NCI-H146 treated with DMSO at 0.1 percent for 48 hours (cell line): ENCODE data around the gene MAST3.
A peak's percentile ranks its signal among the peaks of the same experiment; 100 is the strongest.
"Not testable (repeated sequence)": the region's sequence is repeated elsewhere in the genome, so short reads cannot be mapped to it uniquely, and the experiment has no call there.

Source experiments
- DNase-seq: peaks from one replicate; lab custom pipeline; 2025; ENCODE audit not compliant: unreplicated experiment; lab: John Stamatoyannopoulos, UW

The MAST3 gene

GRCh38 chr19:18086590-18087138 lies 10.9 kb upstream of the MAST3 start, which contains the start of gene IL12RB1:
IL12RB1 (minus strand) TSS chr19:18086934; CDS start chr19:18086823, 111 bp downstream.
- no peak for DNase-seq

GRCh38 chr19:18089096-18089541 lies 8.5 kb upstream of the MAST3 start:
- not testable (repeated sequence) for DNase-seq

- no peak for DNase-seq
Observed at GRCh38 chr19:18089726-18090125, 7.9 kb upstream of the MAST3 start.

DNA sequence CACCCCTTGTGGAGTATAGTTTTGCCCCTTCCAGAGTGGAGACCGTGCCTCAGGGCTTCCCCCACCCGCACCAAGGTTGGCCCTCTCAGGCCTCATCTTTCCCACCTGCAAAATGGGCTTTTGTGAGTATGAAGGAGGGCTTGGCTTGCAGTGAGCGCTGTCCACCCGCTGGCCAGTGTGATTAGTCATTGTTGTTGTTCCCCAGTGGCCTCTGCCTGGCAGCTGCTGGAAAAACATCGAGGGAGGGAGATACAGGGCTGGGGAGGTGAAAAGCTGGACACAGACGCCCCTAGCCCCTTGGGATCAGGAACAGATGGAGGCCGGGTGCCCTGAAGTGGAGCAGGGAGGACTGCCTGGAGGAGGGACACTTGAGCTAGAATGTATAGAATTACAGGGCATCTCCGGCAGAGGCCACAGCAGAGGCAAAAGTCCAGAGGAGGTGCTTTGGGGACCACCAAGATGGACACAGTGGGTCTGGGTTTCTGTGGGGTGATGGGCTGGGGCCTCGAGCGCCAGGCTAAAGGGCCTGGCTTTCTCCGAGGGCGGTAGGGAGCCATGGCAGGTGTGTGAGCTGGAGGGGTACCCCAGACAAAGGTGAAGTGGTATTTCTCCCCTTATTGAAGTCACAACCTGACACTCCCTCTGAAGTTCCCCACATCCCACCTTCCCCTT lies 6.9 kb upstream of the MAST3 start:
- DNase-seq = no peak

DNA sequence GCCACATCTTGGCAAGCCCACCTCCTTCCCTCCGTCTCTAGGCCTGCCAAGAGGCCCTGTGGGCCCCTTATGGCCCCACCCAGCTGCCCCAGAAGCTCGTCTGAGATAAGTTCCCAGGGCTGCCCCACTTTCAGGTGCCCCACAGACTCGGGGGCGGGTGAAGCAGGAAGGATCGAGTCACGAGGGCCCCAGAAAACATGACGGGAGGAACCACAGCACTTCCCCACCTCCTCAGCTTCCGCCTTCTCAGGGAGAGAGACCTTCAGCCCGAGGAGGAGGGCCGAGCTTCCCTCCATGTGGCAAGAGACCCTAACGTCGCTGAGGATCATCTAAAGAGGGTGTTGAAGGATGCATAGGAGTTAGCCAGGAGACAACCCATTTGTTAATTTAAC lies 6.4 kb upstream of the MAST3 start:
- DNase-seq = no peak

DNA sequence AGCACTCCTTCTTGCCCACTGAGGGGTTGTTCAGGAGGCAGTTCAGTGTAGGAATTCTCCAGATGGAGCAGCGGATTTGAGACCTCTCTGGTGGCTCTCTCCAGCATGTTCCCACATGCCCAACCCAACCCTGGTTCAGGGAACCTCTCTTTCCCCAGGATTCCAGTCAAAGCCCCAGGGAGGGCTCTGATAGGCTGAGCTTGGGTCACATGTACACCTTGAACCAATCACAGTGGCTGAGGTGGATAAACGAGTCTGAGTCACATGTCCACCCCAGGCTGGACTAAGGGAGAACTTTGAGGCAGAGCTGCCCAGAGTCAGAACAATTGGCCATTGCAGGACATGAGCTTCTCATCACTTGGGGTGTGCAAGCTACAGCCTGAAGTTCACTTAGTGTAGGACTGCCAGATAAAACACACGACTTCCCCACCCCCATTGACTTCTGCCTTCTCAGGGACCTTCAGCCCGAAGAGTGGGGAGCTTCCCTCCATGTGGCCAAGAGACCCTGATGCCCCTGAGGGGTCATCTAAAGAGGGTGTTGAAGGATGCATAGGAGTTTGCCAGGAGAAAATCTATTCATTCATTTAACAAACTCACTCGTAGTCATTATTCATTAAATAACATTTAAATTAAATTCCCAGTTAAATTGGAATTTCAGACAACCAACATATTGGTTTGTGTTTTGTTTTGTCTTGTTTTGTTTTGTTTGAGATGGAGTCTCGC lies 4.0 kb upstream of the MAST3 start:
- no peak for DNase-seq

DNA sequence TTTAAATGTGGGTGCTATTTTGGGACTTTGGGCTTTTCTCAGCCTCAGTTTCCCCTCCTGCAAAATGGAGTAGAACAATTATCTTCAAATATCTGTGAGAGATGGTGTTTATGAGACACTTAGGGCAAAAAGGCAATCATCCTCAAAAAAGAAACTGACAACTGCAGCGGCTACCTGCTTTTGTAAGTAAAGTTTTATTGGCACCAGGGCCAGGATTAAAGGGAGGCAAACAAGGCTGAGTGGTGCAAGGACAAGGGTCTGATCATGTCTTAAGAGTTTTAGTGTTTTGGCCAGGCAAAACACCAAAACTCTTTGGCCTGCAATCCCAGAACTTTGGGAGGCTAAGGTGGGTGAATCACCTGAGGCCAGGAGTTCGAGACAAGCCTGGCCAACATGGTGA lies 1.3 kb upstream of the MAST3 start:
- no peak for DNase-seq

- DNase-seq = no peak
Observed at GRCh38 chr19:18097993-18098890, 664 bp downstream of the MAST3 start.

GRCh38 chr19:18098891-18099622 lies 1.5 kb downstream of the MAST3 start:
- no peak for DNase-seq

DNA sequence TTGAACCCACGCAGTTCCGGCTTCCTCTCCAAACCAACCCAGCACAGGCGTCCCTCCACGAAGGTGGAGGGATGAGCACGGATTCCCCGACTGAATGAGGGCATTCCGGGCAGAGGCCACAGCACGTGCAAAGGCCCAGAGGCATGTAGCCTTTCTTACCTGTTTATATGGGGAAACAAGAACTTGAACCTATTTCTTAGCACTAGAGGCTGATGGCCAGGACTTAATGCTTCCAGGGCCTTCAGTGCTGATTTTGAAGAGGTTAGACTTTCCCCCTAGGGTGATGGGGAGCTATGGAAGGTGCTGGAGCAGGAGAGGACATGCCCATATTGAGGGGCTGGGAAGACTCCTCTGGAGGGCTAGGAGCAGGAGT lies 2.0 kb downstream of the MAST3 start:
- no peak for DNase-seq

GRCh38 chr19:18100710-18101109 lies 3.1 kb downstream of the MAST3 start:
- DNase-seq = peak; percentile 13

DNA sequence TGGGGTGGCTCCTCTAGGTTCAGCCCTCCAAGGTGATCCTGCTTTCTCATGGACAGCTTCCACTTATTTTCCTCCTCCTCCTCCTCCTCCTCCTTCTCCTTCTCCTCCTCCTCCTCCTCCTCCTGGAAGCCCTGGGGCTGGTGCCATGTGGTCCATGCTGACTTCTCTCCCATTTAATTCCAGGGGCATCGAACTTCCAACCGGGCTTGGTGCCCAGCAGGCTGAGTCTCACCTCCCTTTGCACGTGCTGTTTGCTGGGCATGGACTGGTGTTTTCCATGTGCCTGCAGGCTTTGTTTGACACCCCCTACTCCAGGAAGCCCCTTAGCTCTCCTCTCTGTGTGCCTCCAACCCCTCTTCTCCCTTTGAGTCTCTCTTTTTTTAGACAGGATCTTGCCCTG lies 3.7 kb downstream of the MAST3 start:
- DNase-seq = no peak

- DNase-seq = no peak
Observed at GRCh38 chr19:18102916-18103542, 5.5 kb downstream of the MAST3 start.

- no peak for DNase-seq
Observed at GRCh38 chr19:18104793-18105131, 7.2 kb downstream of the MAST3 start.

- not testable (repeated sequence) for DNase-seq
Observed at GRCh38 chr19:18105259-18105658, 7.7 kb downstream of the MAST3 start.

- no peak for DNase-seq
Observed at GRCh38 chr19:18107235-18107634, 9.7 kb downstream of the MAST3 start.

DNA sequence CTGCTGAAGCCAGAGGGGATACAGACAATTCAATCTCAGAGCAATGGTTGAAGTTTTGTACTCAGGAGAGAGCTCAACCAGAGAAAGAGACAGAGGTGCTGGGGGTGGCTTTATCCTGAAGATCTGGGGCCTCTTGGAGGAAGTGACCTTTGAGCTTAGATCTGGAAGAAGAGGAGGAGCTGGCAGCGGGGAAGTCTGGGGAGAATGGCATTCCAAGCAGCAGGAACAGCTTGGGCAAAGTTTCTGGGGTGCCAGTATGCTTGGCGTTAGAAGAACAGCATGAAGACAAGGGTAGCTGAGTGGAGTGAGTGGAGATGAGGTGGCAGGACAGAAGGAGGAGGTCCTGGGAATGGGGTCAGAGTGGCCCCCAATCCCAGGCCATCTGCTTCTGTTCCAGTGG lies 11.3 kb downstream of the MAST3 start:
- DNase-seq = no peak

GRCh38 chr19:18109341-18109732 lies 11.8 kb downstream of the MAST3 start:
- DNase-seq = no peak

DNA sequence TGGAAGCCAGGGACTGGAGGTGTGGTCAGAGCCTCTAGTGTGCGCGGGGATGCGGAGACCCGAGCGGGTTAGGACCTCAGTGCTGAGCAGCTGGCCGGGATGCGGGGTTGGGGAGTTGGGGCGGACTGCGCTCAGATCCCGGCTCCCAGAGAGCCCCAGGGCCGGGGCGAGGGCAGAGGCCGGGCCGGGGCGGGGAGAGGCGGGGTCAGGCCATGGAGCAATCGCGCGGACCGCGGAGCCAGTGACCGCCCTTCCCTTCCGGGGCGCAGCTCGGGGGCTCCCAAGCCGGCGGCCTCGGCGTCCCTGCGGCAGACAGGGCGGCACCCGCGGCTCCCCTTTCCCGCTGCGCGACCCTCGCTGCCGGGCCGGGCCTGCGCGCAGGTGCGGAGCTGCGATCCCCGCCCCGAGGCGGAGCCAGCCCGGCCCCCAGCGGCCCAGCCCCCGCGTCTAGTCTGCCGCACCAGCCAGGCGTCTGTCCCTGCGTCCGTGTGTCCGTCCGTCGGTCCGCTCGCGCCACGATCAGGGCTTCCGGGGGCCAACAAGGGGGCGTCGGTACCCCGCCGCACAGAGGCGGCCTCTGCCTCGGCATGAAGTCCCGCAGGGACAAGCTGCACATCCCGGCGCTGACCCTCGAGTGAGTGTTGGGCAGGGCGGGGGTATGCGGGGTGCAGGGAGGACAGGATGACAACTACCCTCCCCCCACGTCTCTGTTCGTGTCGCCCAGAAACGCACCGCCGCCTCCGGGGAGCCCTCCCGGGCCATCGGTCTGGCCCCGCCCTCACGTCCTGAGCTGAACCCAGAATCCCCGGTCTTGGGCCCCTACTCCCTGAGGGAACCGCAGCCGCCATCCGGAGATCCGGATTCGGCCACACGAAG lies 12.4 kb downstream of the MAST3 start:
- DNase-seq = no peak
